Astrocyte (in vitro differentiated cells and primary cell): ENCODE measurements around the gene STRADB. TPM values are rescaled to one million over a fixed set of nuclear protein-coding genes. Genes with fewer than 3 reads are reported as not detected.
"Not testable (repeated sequence)": the region's sequence is repeated elsewhere in the genome, so short reads cannot be mapped to it uniquely, and the experiment has no call there.

Source experiments
- DNase-seq: peaks from one replicate; pipeline ENCODE4 v3.0.0-alpha.2; 2010; ENCODE audit warnings: low read depth
- FAIRE-seq: peaks from 2 replicates; lab custom pipeline; 2011; peaks lifted over from hg19 to GRCh38; lab: Jason Lieb, UNC
- H2AFZ ChIP-seq: 2 replicates; pipeline ENCODE4 v1.6.0; 2012; ENCODE audit warnings: low read depth, low read length, inconsistent platforms
- H3K27ac ChIP-seq: 2 replicates; pipeline ENCODE4 v1.5.1; 2011; ENCODE audit warnings: low read depth, low read length, inconsistent platforms
- H3K27me3 ChIP-seq: 2 replicates; pipeline ENCODE4 v1.6.0; 2011; ENCODE audit warnings: low read length, inconsistent platforms; ENCODE audit not compliant: insufficient read depth
- H3K36me3 ChIP-seq: 2 replicates; pipeline ENCODE4 v1.5.1; 2011; ENCODE audit warnings: low read length, inconsistent platforms; ENCODE audit not compliant: insufficient read depth
- H3K4me1 ChIP-seq: 2 replicates; pipeline ENCODE4 v1.5.1; 2011; ENCODE audit warnings: low read length, inconsistent platforms; ENCODE audit not compliant: insufficient read depth
- H3K4me2 ChIP-seq: 2 replicates; pipeline ENCODE4 v1.6.0; 2012; ENCODE audit warnings: low read length, inconsistent platforms
- H3K4me3 ChIP-seq: 2 replicates; pipeline ENCODE4 v1.5.1; 2011; ENCODE audit warnings: low read depth, mild to moderate bottlenecking, low read length, inconsistent platforms; ENCODE audit not compliant: insufficient read depth
- H3K79me2 ChIP-seq: 2 replicates; pipeline ENCODE4 v1.6.0; 2012; ENCODE audit warnings: mild to moderate bottlenecking, low read length, inconsistent platforms; ENCODE audit not compliant: insufficient read depth
- H3K9ac ChIP-seq: 2 replicates; pipeline ENCODE4 v1.6.0; 2012; ENCODE audit warnings: mild to moderate bottlenecking, low read length, inconsistent platforms
- H3K9me3 ChIP-seq: 2 replicates; pipeline ENCODE4 v1.5.1; 2012; ENCODE audit warnings: low read depth, mild to moderate bottlenecking, low read length, inconsistent platforms; ENCODE audit not compliant: insufficient read depth
- H4K20me1 ChIP-seq: 2 replicates; pipeline ENCODE4 v1.6.0; 2012; ENCODE audit warnings: low read length, inconsistent platforms; ENCODE audit not compliant: insufficient read depth
- H3K27ac Mint-ChIP-seq: one replicate; pipeline ENCODE4 v1.8.0; 2021; ENCODE audit warnings: mild to moderate bottlenecking, mixed read lengths; ENCODE audit not compliant: unreplicated experiment
- H3K27me3 Mint-ChIP-seq: one replicate; pipeline ENCODE4 v1.8.0; 2021; ENCODE audit warnings: low read depth, mixed read lengths; ENCODE audit not compliant: unreplicated experiment
- H3K36me3 Mint-ChIP-seq: one replicate; pipeline ENCODE4 v1.8.0; 2021; ENCODE audit warnings: low read depth, mixed read lengths; ENCODE audit not compliant: unreplicated experiment
- H3K4me1 Mint-ChIP-seq: one replicate; pipeline ENCODE4 v1.8.0; 2021; ENCODE audit warnings: low read depth, mixed read lengths; ENCODE audit not compliant: unreplicated experiment
- H3K4me3 Mint-ChIP-seq: one replicate; pipeline ENCODE4 v1.8.0; 2021; ENCODE audit warnings: mild to moderate bottlenecking, moderate library complexity, mixed read lengths; ENCODE audit not compliant: unreplicated experiment
- H3K9me3 Mint-ChIP-seq: one replicate; pipeline ENCODE4 v1.8.0; 2021; ENCODE audit warnings: mild to moderate bottlenecking, mixed read lengths; ENCODE audit not compliant: unreplicated experiment
- CTCF ChIP-seq: IDR thresholded peaks from 2 replicates; pipeline ENCODE4 v1.5.1; 2011; ENCODE audit warnings: low read depth, mild to moderate bottlenecking, inconsistent platforms, low read length, moderate library complexity; ENCODE audit not compliant: insufficient read depth
- EZH2 ChIP-seq: IDR thresholded peaks from 2 replicates; pipeline ENCODE4 v1.6.1; 2012; ENCODE audit warnings: mild to moderate bottlenecking, low read length, inconsistent platforms; ENCODE audit not compliant: insufficient read depth
- total RNA-seq: library from RNA; stranded (reverse); gene quantifications from 2 replicates; pipeline ENCODE4 v1.2.1, GENCODE V29; 2021

STRADB gene
- total RNA-seq, 1 donor from 2014 or later: 40.5 TPM

- Histone ChIP-seq H3K9ac (no peak overlapping the region), H4K20me1 (peaks cover 18% of the 10 kb centered on the region), H3K4me2 (no peak overlapping the region), H3K36me3 (no peaks in the 10 kb centered on the region), H3K4me3 (no peak overlapping the region), H3K9me3 (no peaks in the 10 kb centered on the region), H3K4me1 (peaks cover 17% of the 10 kb centered on the region), H2AFZ (no peak overlapping the region), H3K79me2 (peaks cover 74% of the 10 kb centered on the region), H3K27me3 (no peaks in the 10 kb centered on the region), H3K27ac (no peak overlapping the region)
- FAIRE-seq: peak; percentile 43
- no peak overlapping the region for H3K27ac Mint-ChIP-seq
- H3K4me3 Mint-ChIP-seq: no peak overlapping the region
- no peaks in the 10 kb centered on the region for H3K9me3 Mint-ChIP-seq
- no peak for TF ChIP-seq CTCF
- no peak for TF ChIP-seq EZH2
- H3K4me1 Mint-ChIP-seq: peaks cover 26% of the 10 kb centered on the region
- H3K36me3 Mint-ChIP-seq: peaks cover under 1% of the 10 kb centered on the region
- no peaks in the 10 kb centered on the region for H3K27me3 Mint-ChIP-seq
- DNase-seq: peak; percentile 19
Measured at GRCh38 chr2:201436141-201436540, 15.4 kb upstream of the STRADB start.

GRCh38 chr2:201439336-201439922, 12.1 kb upstream of the STRADB start:
- H3K79me2 ChIP-seq: peaks cover 76% of the 10 kb centered on the region
- H3K27me3 Mint-ChIP-seq, FAIRE-seq: not testable (repeated sequence)

GRCh38 chr2:201440182-201440581, 11.4 kb upstream of the STRADB start:
- no peaks in the 10 kb centered on the region for H3K36me3 Mint-ChIP-seq
- TF ChIP-seq EZH2: no peak
- TF ChIP-seq CTCF: no peak
- Histone ChIP-seq H4K20me1 (peaks cover 26% of the 10 kb centered on the region), H3K9me3 (no peaks in the 10 kb centered on the region), H3K4me1 (no peaks in the 10 kb centered on the region), H2AFZ (no peak overlapping the region), H3K36me3 (no peaks in the 10 kb centered on the region), H3K27ac (no peak overlapping the region), H3K27me3 (no peaks in the 10 kb centered on the region), H3K4me2 (no peak overlapping the region), H3K4me3 (no peak overlapping the region), H3K9ac (no peak overlapping the region), H3K79me2 (peaks cover 74% of the 10 kb centered on the region)
- H3K9me3 Mint-ChIP-seq: no peaks in the 10 kb centered on the region
- H3K27me3 Mint-ChIP-seq: no peaks in the 10 kb centered on the region
- H3K4me3 Mint-ChIP-seq: no peak overlapping the region
- H3K4me1 Mint-ChIP-seq: peaks cover 5% of the 10 kb centered on the region
- FAIRE-seq (no peak), DNase-seq (no peak)
- no peak overlapping the region for H3K27ac Mint-ChIP-seq

More at GRCh38 chr2:201439336-201439922, 12.1 kb upstream of the STRADB start:
- not testable (repeated sequence) for H2AFZ ChIP-seq, H3K4me1 Mint-ChIP-seq, H3K4me3 Mint-ChIP-seq, H3K27ac ChIP-seq, H3K36me3 Mint-ChIP-seq, DNase-seq, H3K4me1 ChIP-seq, H3K9me3 Mint-ChIP-seq, H3K4me3 ChIP-seq, H3K27me3 ChIP-seq, H3K27ac Mint-ChIP-seq, H3K4me2 ChIP-seq, H3K9me3 ChIP-seq, H3K9ac ChIP-seq, H3K36me3 ChIP-seq
- H4K20me1 ChIP-seq: peaks cover 22% of the 10 kb centered on the region
